Neural cell (in vitro differentiated cells): ENCODE results near the gene SLC1A3. TPM values are rescaled to one million over a fixed set of nuclear protein-coding genes. Genes with fewer than 3 reads are reported as not detected.

Experiments
- H2AFZ ChIP-seq: fragments of 200-600, 300-800 bp; sonication (generic), shearing (Covaris generic); 2 replicates; pipeline ENCODE4 v1.6.0; 2014; ENCODE audit warnings: low read depth, mild to moderate bottlenecking, antibody characterized with exemption, low read length, moderate library complexity
- H3F3A ChIP-seq: fragments of 200-600 bp; shearing (Covaris generic); 2 replicates; pipeline ENCODE4 v1.6.1; 2016; ENCODE audit warnings: mild to moderate bottlenecking, moderate library complexity, mixed read lengths, antibody characterized with exemption, low read length; ENCODE audit not compliant: insufficient read depth, poor library complexity, severe bottlenecking
- H3K27ac ChIP-seq: fragments of 200-600, 300-800 bp; sonication (generic), shearing (Covaris generic); 2 replicates; pipeline ENCODE4 v1.5.1; 2014; ENCODE audit warnings: mild to moderate bottlenecking, low read length, moderate library complexity
- H3K27me3 ChIP-seq: fragments of 300-800, 200-600 bp; sonication (generic), shearing (Covaris generic); 2 replicates; pipeline ENCODE4 v1.6.0; 2014; ENCODE audit warnings: mild to moderate bottlenecking, low read depth, low read length, moderate library complexity; ENCODE audit not compliant: insufficient read depth
- H3K36me3 ChIP-seq: fragments of 300-800, 200-600 bp; sonication (generic), shearing (Covaris generic); 2 replicates; pipeline ENCODE4 v1.5.1; 2014; ENCODE audit warnings: mild to moderate bottlenecking, antibody characterized with exemption, low read length, moderate library complexity; ENCODE audit not compliant: insufficient read depth
- H3K4me2 ChIP-seq: fragments of 300-800, 200-600 bp; sonication (generic), shearing (Covaris generic); 2 replicates; pipeline ENCODE4 v1.6.0; 2014; ENCODE audit warnings: mild to moderate bottlenecking, low read length
- H3K4me3 ChIP-seq: fragments of 300-800, 200-600 bp; sonication (generic), shearing (Covaris generic); 2 replicates; pipeline ENCODE4 v1.5.1; 2014; ENCODE audit warnings: mild to moderate bottlenecking, low read length, moderate library complexity
- H3K79me2 ChIP-seq: fragments of 200-600 bp; shearing (Covaris generic); replicated peaks from 2 replicates; pipeline ENCODE4 v1.6.0; 2014; ENCODE audit warnings: mild to moderate bottlenecking, low read length, moderate library complexity; ENCODE audit not compliant: insufficient read depth
- H3K9ac ChIP-seq: fragments of 300-800, 200-600 bp; sonication (generic), shearing (Covaris generic); 2 replicates; pipeline ENCODE4 v1.6.1; 2016; ENCODE audit warnings: mild to moderate bottlenecking, low read length, mixed read lengths
- H3K9me2 ChIP-seq: fragments of 200-600 bp; shearing (Covaris generic); 2 replicates; pipeline ENCODE4 v1.6.1; 2016; ENCODE audit warnings: mild to moderate bottlenecking, low read length, mixed read lengths; ENCODE audit not compliant: insufficient read depth
- H3K9me3 ChIP-seq: fragments of 200-600, 300-800 bp; sonication (generic), shearing (Covaris generic); 2 replicates; pipeline ENCODE4 v1.6.1; 2016; ENCODE audit warnings: mild to moderate bottlenecking, mixed run types, low read length, moderate library complexity, mixed read lengths
- H4K20me1 ChIP-seq: fragments of 200-600 bp; shearing (Covaris generic); 2 replicates; pipeline ENCODE4 v1.6.1; 2016; ENCODE audit warnings: mild to moderate bottlenecking, mixed run types; ENCODE audit not compliant: insufficient read depth
- EP300 ChIP-seq: fragments of 450-650 bp; conservative IDR thresholded peaks from 2 replicates; pipeline ENCODE4 v1.6.1; 2014; ENCODE audit warnings: antibody characterized with exemption, mild to moderate bottlenecking, moderate library complexity; ENCODE audit not compliant: poor library complexity, severe bottlenecking
- EZH2 ChIP-seq: fragments of 200-600, 300-800 bp; shearing (Covaris generic), sonication (generic); IDR thresholded peaks from 2 replicates; pipeline ENCODE4 v1.6.1; 2014; ENCODE audit warnings: antibody characterized with exemption, low read length, borderline replicate concordance, mild to moderate bottlenecking; ENCODE audit not compliant: insufficient read depth, poor library complexity, severe bottlenecking
- MXI1 ChIP-seq: fragments of 450-650 bp; conservative IDR thresholded peaks from 2 replicates; pipeline ENCODE4 v1.6.1; 2014; ENCODE audit warnings: antibody characterized with exemption, mild to moderate bottlenecking; ENCODE audit not compliant: poor library complexity, severe bottlenecking
- POLR2AphosphoS5 ChIP-seq: IDR thresholded peaks from 2 replicates; pipeline ENCODE4 v1.6.1; 2012
- RAD21 ChIP-seq: fragments of 450-650 bp; conservative IDR thresholded peaks from 2 replicates; pipeline ENCODE4 v1.6.1; 2014; ENCODE audit warnings: antibody characterized with exemption, mild to moderate bottlenecking, moderate library complexity
- REST ChIP-seq: IDR thresholded peaks from 2 replicates; pipeline ENCODE4 v1.6.1; 2012; ENCODE audit warnings: borderline replicate concordance
- SMC3 ChIP-seq: fragments of 450-650 bp; conservative IDR thresholded peaks from 2 replicates; pipeline ENCODE4 v1.6.1; 2014; ENCODE audit warnings: antibody characterized with exemption, mild to moderate bottlenecking, moderate library complexity; ENCODE audit not compliant: poor library complexity
- TAF1 ChIP-seq: IDR thresholded peaks from 2 replicates; pipeline ENCODE4 v1.6.1; 2012; ENCODE audit warnings: low read depth
- polyA plus RNA-seq: library from polyadenylated mRNA; depleted of rRNA; stranded (reverse); fragments of >200 nt; gene quantifications from 2 replicates; pipeline ENCODE4 v1.2.3, GENCODE V29; 2014
- TF ChIP-seq, protein P1 (sequence below): fragments of 450-650 bp; IDR thresholded peaks from 2 replicates; pipeline ENCODE4 v1.5.1; 2014; ENCODE audit warnings: antibody characterized with exemption, mild to moderate bottlenecking, moderate library complexity; ENCODE audit not compliant: poor library complexity, severe bottlenecking

The SLC1A3 gene
- polyA plus RNA-seq, 1 donor from 2014 or later = 1.9 TPM

GRCh38 chr5:36698031-36698430 lies 91.6 kb downstream of the SLC1A3 start:
- no peaks in the 10 kb centered on the region for H3F3A ChIP-seq
- H3K4me3 ChIP-seq = no peak overlapping the region
- H3K79me2 ChIP-seq = no peaks in the 10 kb centered on the region
- no peak overlapping the region for H3K4me2 ChIP-seq
- TF ChIP-seq MXI1 (no peak), EZH2 (no peak), SMC3 (no peak), POLR2AphosphoS5 (no peak), REST (no peak), RAD21 (no peak), TAF1 (no peak), EP300 (no peak)
- TF ChIP-seq, protein P1, sequence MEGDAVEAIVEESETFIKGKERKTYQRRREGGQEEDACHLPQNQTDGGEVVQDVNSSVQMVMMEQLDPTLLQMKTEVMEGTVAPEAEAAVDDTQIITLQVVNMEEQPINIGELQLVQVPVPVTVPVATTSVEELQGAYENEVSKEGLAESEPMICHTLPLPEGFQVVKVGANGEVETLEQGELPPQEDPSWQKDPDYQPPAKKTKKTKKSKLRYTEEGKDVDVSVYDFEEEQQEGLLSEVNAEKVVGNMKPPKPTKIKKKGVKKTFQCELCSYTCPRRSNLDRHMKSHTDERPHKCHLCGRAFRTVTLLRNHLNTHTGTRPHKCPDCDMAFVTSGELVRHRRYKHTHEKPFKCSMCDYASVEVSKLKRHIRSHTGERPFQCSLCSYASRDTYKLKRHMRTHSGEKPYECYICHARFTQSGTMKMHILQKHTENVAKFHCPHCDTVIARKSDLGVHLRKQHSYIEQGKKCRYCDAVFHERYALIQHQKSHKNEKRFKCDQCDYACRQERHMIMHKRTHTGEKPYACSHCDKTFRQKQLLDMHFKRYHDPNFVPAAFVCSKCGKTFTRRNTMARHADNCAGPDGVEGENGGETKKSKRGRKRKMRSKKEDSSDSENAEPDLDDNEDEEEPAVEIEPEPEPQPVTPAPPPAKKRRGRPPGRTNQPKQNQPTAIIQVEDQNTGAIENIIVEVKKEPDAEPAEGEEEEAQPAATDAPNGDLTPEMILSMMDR = no peak
- H2AFZ ChIP-seq = no peak overlapping the region
- H3K9me2 ChIP-seq = no peaks in the 10 kb centered on the region
- H3K36me3 ChIP-seq = no peaks in the 10 kb centered on the region
- no peaks in the 10 kb centered on the region for H3K9me3 ChIP-seq
- H4K20me1 ChIP-seq = no peaks in the 10 kb centered on the region
- H3K9ac ChIP-seq = no peak overlapping the region
- no peak overlapping the region for H3K27ac ChIP-seq
- peaks cover 12% of the 10 kb centered on the region for H3K27me3 ChIP-seq

DNA sequence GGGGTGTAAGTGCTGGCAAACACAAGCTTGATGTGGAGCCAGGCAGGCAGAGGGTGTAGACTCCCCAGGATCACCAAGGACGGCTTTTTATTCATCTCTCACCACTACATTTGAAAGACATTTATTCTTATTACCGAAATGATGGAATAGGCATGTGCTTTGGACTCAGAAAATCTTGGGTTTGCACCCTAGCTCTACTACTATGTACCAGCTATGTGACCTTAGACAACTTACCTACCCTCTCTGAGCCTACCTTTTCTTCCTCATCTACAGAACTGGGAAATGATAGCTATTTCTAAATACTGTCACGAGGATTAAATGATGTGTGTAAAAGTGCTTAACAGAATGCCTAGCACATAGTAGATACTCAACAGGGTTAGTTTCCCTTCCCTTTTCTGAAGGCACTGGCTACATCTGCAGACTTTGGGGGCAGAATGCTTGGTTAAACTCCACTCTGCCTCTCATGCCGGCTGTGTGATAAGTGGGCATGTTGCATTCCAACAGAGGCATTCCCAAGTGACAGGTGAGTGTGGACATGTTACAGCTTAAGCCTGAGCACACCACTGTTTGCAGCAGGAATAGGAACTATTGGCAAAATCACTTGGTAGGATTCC lies 94.8 kb downstream of the SLC1A3 start:
- no peak overlapping the region for H3K4me3 ChIP-seq
- no peaks in the 10 kb centered on the region for H3K79me2 ChIP-seq
- H3K9ac ChIP-seq = no peak overlapping the region
- no peaks in the 10 kb centered on the region for H3F3A ChIP-seq
- H3K4me2 ChIP-seq = no peak overlapping the region
- H3K27ac ChIP-seq = no peak overlapping the region
- TF ChIP-seq REST (no peak), EP300 (no peak), EZH2 (no peak), POLR2AphosphoS5 (no peak), SMC3 (no peak), TAF1 (no peak), RAD21 (no peak), MXI1 (no peak)
- TF ChIP-seq, protein P1 = no peak
- no peaks in the 10 kb centered on the region for H3K27me3 ChIP-seq
- H3K9me3 ChIP-seq = no peaks in the 10 kb centered on the region
- no peaks in the 10 kb centered on the region for H3K36me3 ChIP-seq
- H4K20me1 ChIP-seq = no peaks in the 10 kb centered on the region
- no peaks in the 10 kb centered on the region for H3K9me2 ChIP-seq
- no peak overlapping the region for H2AFZ ChIP-seq
